ENCODE measurements around the gene PCDH7.

Gene PCDH7

DNA sequence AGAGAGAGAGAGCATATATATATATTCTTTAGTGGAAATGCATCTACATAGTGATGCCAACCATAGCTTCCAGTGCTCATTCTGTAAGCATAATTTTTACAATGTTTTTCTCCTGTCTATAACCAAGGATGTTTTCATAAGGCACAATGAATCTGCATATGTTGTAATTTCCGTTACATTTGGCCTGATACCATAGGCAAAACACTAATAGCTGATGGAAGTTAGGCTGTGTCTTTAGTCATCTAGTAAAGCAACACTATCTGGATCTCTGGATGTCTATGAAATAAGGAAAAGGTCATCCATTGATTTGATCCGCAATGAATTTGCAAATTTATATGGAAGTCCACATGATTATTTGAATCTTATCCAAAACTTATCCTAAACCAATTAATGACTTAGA lies 8.1 kb downstream of the PCDH7 start:
- DNase-seq, result no peak

DNA sequence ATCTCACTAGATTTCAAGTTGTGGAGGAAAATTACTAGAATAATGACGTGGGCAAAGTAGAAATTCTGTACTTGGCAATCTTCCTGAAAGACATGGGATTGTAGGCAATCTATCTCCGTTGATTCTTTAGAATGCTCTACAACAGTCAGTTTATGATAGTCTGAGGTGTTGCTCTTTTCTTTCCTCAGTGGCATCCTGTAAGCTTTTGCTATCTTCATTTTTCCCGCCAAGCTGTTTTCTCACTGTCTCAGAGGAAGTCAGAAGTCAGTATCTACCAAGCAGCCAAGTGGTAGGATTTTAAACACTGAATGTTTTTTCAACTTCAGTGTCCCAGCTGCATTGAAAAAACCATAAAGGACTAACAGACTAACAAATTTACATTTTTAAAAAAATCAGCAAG lies 23.7 kb downstream of the PCDH7 start:
- DNase-seq, result no peak

- DNase-seq, result no peak
Observed at GRCh38 chr4:30744386-30744785, 24.2 kb downstream of the PCDH7 start.

- no peak for DNase-seq
Observed at GRCh38 chr4:30744957-30745640, 24.9 kb downstream of the PCDH7 start.

GRCh38 chr4:30746735-30747134 lies 26.6 kb downstream of the PCDH7 start:
- DNase-seq, result no peak

GRCh38 chr4:30753316-30753715 lies 33.1 kb downstream of the PCDH7 start:
- no peak for DNase-seq

DNA sequence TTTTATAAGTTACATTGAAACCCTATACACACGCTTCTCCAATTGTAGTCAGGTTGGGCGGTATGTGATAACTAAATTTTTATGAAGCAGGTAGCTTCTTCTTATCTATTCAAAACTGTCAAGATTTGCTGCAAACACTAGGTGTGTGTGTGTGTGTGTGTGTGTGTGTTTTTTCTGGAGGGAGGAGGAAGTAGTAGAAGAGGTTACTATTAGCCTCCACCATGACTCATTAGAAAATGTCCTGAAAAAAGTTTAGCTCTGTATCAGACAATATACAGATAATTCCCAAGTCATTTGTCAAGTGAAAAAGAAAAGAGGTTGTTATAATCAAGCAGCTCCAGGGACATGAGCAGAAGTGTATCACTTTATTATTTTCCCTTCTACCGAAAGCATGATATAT lies 33.9 kb downstream of the PCDH7 start:
- DNase-seq, result no peak

DNA sequence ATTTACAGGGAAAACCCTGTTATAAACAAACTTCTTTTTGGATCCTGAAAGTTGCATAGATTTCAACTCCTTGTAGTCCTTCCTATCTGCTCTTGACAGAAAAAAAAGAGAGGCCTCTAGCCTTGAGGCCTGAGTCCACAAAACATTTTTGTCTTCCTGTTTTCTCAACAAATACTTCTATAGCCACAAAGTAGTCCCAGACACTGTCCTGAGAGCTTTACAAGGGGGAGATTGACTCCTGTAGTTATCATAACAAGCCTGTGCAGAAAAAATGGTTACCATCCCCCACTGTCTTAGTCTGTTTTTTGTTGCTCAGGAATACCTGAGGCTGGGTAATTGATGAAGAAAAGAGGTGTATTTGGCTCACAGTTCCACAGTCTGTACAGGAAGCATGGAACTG lies 35.2 kb downstream of the PCDH7 start:
- no peak for DNase-seq

DNA sequence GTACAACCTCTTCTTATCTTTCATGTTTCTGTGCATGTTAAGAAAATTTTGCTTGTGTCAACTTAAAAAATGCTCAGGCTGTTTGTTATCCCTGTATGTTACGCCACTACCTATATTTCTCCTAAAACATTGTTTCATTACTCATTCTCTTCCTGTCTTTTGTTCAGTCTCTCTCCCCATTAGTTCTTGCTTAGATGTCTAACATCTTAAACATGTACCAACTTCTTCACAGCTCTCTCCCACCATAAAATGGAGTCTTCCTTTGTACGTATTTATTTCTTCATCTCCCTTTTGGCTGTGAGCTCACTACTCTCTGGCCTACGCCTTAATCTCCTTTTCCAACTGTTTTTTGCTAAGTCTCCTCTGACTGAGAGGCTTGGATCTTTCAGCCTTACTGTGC lies 36.4 kb downstream of the PCDH7 start:
- DNase-seq, result no peak

- DNase-seq, result no peak
Observed at GRCh38 chr4:30757357-30757756, 37.2 kb downstream of the PCDH7 start.

DNA sequence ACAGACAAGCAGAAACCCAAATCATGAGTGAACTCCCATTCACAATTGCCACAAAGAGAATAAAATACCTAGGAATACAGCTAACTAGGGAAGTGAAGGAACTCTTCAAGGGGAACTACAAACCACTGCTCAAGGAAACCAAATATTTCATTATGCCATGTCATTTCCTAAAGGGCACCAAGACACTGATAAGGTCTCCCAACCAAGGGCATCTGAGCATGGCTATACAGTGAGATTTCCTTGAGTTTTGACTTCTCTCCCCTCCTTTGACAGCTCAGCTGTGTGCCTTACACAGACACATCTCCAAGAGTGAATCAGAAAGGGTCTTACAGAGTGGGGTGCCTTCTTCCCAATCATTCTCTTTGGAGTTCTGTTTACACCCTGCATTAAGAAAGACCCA lies 40.4 kb downstream of the PCDH7 start:
- no peak for DNase-seq

GRCh38 chr4:30763321-30763727 lies 43.2 kb downstream of the PCDH7 start:
- no peak for DNase-seq

DNA sequence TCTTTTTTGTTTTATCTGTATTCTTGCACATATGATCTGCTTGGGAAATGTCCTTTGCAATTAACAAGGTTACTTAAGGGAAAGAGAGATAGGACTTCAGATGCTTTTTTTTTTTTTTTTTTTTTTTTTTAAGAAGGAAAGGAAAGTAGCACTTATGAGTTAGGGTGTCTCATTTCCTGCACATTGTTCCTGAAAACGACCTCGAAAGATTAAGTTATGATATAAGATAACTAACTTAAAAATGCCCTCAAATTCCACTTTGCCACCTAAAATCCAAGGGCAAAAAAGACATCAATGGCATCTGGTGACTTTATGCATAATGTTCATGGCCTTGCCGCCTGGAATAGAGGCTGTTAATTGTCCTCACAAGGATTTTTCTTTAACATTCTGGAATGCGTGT lies 44.9 kb downstream of the PCDH7 start:
- no peak for DNase-seq

DNA sequence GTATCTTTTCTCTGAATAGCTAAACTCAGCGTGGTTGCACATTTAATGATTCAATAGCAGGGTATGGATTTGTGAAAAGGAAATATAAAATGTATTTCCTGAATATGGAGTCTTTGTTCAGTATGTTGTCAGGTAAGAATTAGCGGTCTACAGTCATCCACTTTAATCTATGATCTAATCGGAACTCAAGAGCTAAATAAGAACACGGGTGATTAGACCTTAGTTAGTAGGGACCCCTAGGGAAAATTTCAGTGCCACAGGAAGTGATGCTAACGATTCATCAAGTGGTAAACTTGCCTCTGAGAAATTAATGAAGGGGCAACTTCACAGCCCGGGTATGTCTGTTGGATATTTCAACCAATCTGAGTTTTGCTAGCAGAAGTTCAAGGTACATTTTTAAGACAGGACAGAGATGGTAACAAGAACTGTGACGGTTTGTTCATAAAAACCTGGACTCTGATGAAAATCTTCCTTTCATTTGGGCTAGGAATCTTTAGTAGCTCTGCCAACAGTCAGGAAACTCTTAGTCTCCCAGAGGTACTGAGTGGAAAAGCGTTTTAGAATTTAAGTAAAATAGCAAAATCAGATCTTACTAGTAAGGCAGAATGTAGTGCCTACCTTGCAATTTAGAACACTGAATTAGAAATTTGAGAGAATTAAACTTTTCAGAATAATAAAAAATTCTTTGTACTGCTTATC lies 47.1 kb downstream of the PCDH7 start:
- no peak for DNase-seq

GRCh38 chr4:30768277-30768676 lies 48.1 kb downstream of the PCDH7 start:
- no peak for DNase-seq

DNA sequence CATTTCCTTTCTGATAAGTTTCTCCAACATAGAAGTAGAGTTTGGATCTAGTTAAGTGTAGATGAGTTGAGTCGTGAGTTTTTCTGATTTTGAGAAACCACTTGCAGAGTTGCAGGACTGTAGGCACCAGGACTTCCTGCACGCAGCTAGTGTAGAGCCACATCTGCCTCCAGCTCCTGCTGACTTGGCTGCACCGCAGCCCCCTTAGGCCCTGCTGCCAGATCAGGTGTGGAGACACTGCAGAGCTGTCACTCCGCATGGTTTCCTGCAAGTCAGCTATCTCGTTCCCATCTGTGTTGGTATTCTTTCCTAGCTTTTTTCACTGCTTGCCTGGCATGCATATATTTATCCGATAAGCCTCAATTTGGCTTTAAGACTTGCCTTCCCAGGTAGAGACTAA lies 48.9 kb downstream of the PCDH7 start:
- no peak for DNase-seq

DNA sequence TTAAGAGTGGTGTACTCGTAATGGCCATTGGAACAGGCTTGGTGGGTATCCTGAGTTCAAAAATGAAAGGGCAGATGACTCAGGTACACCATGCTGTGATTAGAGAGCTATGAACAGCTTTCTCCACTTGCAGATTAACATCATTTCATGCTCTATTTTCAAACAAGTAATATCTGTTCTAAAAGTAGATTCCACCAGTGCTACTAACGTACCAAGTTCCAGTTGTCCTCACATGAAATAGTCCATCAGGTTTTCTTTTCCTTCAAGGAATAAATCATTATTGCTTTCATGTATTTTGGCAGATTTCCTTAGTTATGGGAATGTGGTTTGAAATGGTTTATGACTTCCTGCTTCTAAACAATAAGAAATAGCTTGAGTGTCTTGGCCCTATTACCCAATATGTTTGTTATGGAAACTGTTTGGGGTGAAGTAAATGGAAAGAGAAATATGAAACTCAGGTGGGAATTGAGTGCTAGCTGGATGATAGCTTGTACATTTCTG lies 49.9 kb downstream of the PCDH7 start:
- no peak for DNase-seq

DNA sequence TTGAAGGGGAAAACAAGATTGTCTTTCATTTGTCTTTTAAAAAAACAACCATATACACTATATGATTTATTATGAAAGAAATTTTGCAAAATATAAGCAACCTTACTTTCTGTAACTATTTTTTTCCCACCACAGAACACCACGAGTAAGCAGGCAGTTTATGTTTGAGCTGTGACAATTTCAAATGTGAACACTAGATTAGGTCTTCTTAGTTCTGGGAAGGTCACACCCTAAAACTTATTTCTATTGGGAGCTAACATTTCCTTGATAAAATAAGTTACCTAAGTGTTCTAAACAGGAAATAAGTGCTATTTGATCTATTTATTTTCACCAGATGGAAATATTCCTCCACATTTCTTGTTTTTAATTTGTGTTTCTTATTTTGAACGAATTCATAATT lies 50.6 kb downstream of the PCDH7 start:
- no peak for DNase-seq

DNA sequence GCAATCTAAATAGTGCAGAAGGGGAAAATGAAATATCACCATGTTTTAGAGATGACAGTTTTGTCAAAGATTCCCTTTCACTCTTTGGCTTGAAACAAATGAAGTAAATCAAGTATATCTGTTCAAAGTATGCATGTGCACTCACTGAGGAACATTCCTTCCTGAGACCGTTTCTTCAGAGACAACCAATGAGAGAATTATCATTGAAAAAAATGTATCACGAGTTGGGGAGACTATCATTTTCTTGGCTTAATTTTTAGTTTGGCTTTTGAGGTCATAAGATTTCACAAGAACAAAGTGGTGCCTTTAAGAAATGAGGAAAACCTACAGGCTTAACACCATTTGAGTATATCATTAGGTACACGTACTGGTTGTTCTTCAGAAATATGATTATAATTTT lies 56.3 kb downstream of the PCDH7 start:
- DNase-seq, result no peak

DNA sequence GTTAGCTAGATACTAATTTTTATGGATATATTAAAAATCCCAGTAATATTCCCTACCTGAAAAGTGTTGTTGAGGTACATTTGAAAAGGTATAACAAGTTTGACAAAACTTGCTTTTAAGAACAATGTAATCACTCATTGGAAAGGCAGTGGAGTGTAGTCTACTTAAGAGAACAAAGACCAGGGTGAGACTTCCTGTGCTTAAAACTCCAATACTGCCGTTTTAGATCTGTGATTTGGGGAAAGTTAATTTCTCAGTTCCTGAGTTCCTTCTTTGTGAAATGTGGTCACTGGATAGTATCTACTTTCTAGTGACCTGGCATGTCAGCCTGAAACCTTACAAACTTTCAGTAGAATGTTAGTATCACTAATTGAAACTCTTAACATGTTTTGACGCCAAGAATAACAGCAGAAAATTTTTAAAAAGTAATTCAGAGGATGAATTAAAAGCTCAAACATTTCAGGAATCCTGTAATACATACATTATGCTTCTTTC lies 56.8 kb downstream of the PCDH7 start:
- no peak for DNase-seq

Measured in NCI-H2171 (cell line).